ENCODE results near the gene MYH16.

MYH16 gene

GRCh38 chr7:99308461-99309074 lies 35.9 kb downstream of the MYH16 start:
- Histone ChIP-seq H3K9ac (ENCODE audit: low read length) (no peak overlapping the region), H3K18ac (ENCODE audit: low read length) (no peak overlapping the region), H4K91ac (ENCODE audit: low read depth, low read length) (no peak overlapping the region), H3K79me1 (ENCODE audit: low read length) (no peaks in the 10 kb centered on the region), H2BK120ac (ENCODE audit: insufficient read depth, low read length, poor library complexity) (no peak overlapping the region), H2AFZ (ENCODE audit: insufficient read depth, low read length, poor library complexity) (no peak overlapping the region), H2BK5ac (ENCODE audit: low read depth, low read length, poor library complexity) (no peak overlapping the region), H3K4ac (ENCODE audit: low read depth, low read length) (no peak overlapping the region), H3K4me1 (ENCODE audit: control insufficient read depth in 1 of 2, insufficient read depth in 2 of 2, low read length in 2 of 2) (peaks cover 3% of the 10 kb centered on the region in 2 experiments), H2AK5ac (ENCODE audit: low read length) (no peak overlapping the region), H3K9me3 (ENCODE audit: insufficient read depth, low read depth, low read length) (peaks cover 3% of the 10 kb centered on the region), H3K36me3 (ENCODE audit: control insufficient read depth in 1 of 2, insufficient read depth in 2 of 2, low read length in 2 of 2) (no peaks in the 10 kb centered on the region), H3K27me3 (ENCODE audit: insufficient read depth, low read length) (no peaks in the 10 kb centered on the region), H3K4me3 (ENCODE audit: low read depth, low read length) (no peak overlapping the region), H3K14ac (ENCODE audit: low read length) (no peak overlapping the region), H4K12ac (ENCODE audit: low read depth, low read length) (no peak overlapping the region), H3K27ac (ENCODE audit: low read depth, low read length) (no peak overlapping the region), H3K4me2 (ENCODE audit: low read length) (no peak overlapping the region), H2BK12ac (ENCODE audit: low read length) (no peak overlapping the region), H3K79me2 (ENCODE audit: control insufficient read depth, insufficient read depth, low read length, poor library complexity) (no peaks in the 10 kb centered on the region), H3K23ac (ENCODE audit: low read length) (no peak overlapping the region), H4K8ac (ENCODE audit: low read depth, low read length) (no peak overlapping the region)
- peak; percentile 21 to 33 for DNase-seq
- no CpG with 5 or more reads among the region's 7 CpGs for WGBS (ENCODE audit: extremely low coverage, insufficient coverage, insufficient read length)

DNA sequence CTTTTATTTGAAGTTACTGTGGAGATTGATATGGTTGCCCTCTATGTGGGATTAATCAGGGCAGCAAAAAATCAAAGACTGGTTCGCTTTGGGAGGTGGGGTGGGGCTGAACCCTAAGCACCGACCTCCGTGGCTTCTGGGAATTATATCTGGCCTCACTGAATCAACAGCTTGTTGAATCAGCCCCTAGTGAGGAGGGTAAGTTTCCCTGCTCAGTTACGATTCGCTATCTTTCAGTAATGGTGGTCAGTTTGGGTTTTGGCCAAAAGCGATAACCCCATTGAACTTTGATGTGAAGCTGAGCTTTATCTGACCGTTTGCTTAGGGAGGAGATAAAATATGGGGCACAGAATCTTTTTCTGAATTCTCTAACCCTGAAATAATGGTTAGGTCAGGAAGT lies 36.5 kb downstream of the MYH16 start:
- no peak overlapping the region for H3K27ac ChIP-seq (ENCODE audit: low read depth, low read length)
- H3K4ac ChIP-seq (ENCODE audit: low read depth, low read length) = no peak overlapping the region
- no peaks in the 10 kb centered on the region for H3K36me3 ChIP-seq (ENCODE audit: control insufficient read depth in 1 of 2, insufficient read depth in 2 of 2, low read length in 2 of 2)
- no peak overlapping the region for H3K4me3 ChIP-seq (ENCODE audit: low read depth, low read length)
- no peak overlapping the region for H4K91ac ChIP-seq (ENCODE audit: low read depth, low read length)
- no peak overlapping the region for H2BK12ac ChIP-seq (ENCODE audit: low read length)
- H3K23ac ChIP-seq (ENCODE audit: low read length) = no peak overlapping the region
- H3K79me2 ChIP-seq (ENCODE audit: control insufficient read depth, insufficient read depth, low read length, poor library complexity) = no peaks in the 10 kb centered on the region
- H3K18ac ChIP-seq (ENCODE audit: low read length) = no peak overlapping the region
- no peak overlapping the region for H3K14ac ChIP-seq (ENCODE audit: low read length)
- peaks cover 3% of the 10 kb centered on the region in 2 experiments for H3K4me1 ChIP-seq (ENCODE audit: control insufficient read depth in 1 of 2, insufficient read depth in 2 of 2, low read length in 2 of 2)
- H2BK5ac ChIP-seq (ENCODE audit: low read depth, low read length, poor library complexity) = no peak overlapping the region
- peaks cover 3% of the 10 kb centered on the region for H3K9me3 ChIP-seq (ENCODE audit: insufficient read depth, low read depth, low read length)
- H4K12ac ChIP-seq (ENCODE audit: low read depth, low read length) = no peak overlapping the region
- no peak for DNase-seq
- no peak overlapping the region for H2AK5ac ChIP-seq (ENCODE audit: low read length)
- no peaks in the 10 kb centered on the region for H3K27me3 ChIP-seq (ENCODE audit: insufficient read depth, low read length)
- no peak overlapping the region for H2AFZ ChIP-seq (ENCODE audit: insufficient read depth, low read length, poor library complexity)
- H3K79me1 ChIP-seq (ENCODE audit: low read length) = no peaks in the 10 kb centered on the region
- H3K4me2 ChIP-seq (ENCODE audit: low read length) = no peak overlapping the region
- no peak overlapping the region for H4K8ac ChIP-seq (ENCODE audit: low read depth, low read length)
- WGBS (ENCODE audit: extremely low coverage, insufficient coverage, insufficient read length) = no CpG with 5 or more reads among the region's 7 CpGs
- no peak overlapping the region for H3K9ac ChIP-seq (ENCODE audit: low read length)
- no peak overlapping the region for H2BK120ac ChIP-seq (ENCODE audit: insufficient read depth, low read length, poor library complexity)

DNA sequence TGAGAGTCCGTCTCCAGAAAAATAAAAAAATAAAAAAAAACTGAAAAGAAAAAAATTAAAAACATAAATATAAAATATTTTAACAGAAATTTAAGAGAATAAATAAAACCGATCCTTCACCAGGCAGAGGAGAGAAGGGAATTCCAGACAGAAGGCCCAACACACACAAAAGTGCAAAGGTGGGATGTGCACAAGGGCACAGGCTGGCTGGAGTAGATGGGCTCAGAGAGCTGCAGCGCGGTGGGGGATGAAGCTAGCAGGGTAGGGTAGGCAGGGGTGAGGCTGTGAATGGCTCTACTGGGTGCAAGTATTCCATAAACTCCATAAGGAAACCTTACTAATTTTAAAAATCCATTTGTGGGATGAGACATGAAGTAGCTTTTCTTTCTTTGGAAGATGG lies 37.4 kb downstream of the MYH16 start:
- peaks cover 3% of the 10 kb centered on the region for H3K9me3 ChIP-seq (ENCODE audit: insufficient read depth, low read depth, low read length)
- H4K8ac ChIP-seq (ENCODE audit: low read depth, low read length) = no peak overlapping the region
- peaks cover 3% of the 10 kb centered on the region in 2 experiments for H3K4me1 ChIP-seq (ENCODE audit: control insufficient read depth in 1 of 2, insufficient read depth in 2 of 2, low read length in 2 of 2)
- H3K27ac ChIP-seq (ENCODE audit: low read depth, low read length) = no peak overlapping the region
- H3K18ac ChIP-seq (ENCODE audit: low read length) = no peak overlapping the region
- no peak overlapping the region for H3K9ac ChIP-seq (ENCODE audit: low read length)
- H3K27me3 ChIP-seq (ENCODE audit: insufficient read depth, low read length) = no peaks in the 10 kb centered on the region
- no peak for DNase-seq
- H2AK5ac ChIP-seq (ENCODE audit: low read length) = no peak overlapping the region
- H4K12ac ChIP-seq (ENCODE audit: low read depth, low read length) = no peak overlapping the region
- H3K4me3 ChIP-seq (ENCODE audit: low read depth, low read length) = no peak overlapping the region
- no peak overlapping the region for H3K23ac ChIP-seq (ENCODE audit: low read length)
- no peak overlapping the region for H2BK120ac ChIP-seq (ENCODE audit: insufficient read depth, low read length, poor library complexity)
- H2BK5ac ChIP-seq (ENCODE audit: low read depth, low read length, poor library complexity) = no peak overlapping the region
- H3K36me3 ChIP-seq (ENCODE audit: control insufficient read depth in 1 of 2, insufficient read depth in 2 of 2, low read length in 2 of 2) = no peaks in the 10 kb centered on the region
- H4K91ac ChIP-seq (ENCODE audit: low read depth, low read length) = no peak overlapping the region
- no peak overlapping the region for H2BK12ac ChIP-seq (ENCODE audit: low read length)
- no peaks in the 10 kb centered on the region for H3K79me1 ChIP-seq (ENCODE audit: low read length)
- H3K14ac ChIP-seq (ENCODE audit: low read length) = no peak overlapping the region
- no peak overlapping the region for H3K4me2 ChIP-seq (ENCODE audit: low read length)
- WGBS (ENCODE audit: extremely low coverage, insufficient coverage, insufficient read length) = no CpG with 5 or more reads among the region's 4 CpGs
- no peaks in the 10 kb centered on the region for H3K79me2 ChIP-seq (ENCODE audit: control insufficient read depth, insufficient read depth, low read length, poor library complexity)
- no peak overlapping the region for H3K4ac ChIP-seq (ENCODE audit: low read depth, low read length)
- no peak overlapping the region for H2AFZ ChIP-seq (ENCODE audit: insufficient read depth, low read length, poor library complexity)

DNA sequence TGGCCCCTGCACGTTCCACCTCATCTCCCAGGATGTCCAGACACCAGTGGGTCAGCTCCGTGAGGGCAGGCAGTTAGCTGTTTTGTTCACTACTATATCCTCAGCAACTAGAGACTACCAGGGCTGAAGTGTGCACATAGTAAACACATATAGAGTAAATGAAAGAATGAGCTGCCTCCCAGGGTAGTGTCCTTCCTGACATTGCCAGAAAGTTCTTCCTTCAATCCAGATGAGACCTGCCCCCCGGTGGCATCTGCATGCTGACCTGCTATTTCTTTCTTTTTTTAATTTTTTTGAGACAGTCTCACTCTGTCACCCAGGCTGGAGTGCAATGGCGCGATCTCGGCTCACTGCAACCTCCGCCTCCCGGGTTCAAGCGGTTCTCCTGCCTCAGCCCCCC lies 39.1 kb downstream of the MYH16 start:
- no peak for DNase-seq
- peaks cover 2% of the 10 kb centered on the region for H3K9me3 ChIP-seq (ENCODE audit: insufficient read depth, low read depth, low read length)
- no peak overlapping the region for H2BK12ac ChIP-seq (ENCODE audit: low read length)
- no peak overlapping the region for H4K8ac ChIP-seq (ENCODE audit: low read depth, low read length)
- no peak overlapping the region for H2AFZ ChIP-seq (ENCODE audit: insufficient read depth, low read length, poor library complexity)
- H3K36me3 ChIP-seq (ENCODE audit: control insufficient read depth in 1 of 2, insufficient read depth in 2 of 2, low read length in 2 of 2) = no peaks in the 10 kb centered on the region
- H2BK5ac ChIP-seq (ENCODE audit: low read depth, low read length, poor library complexity) = no peak overlapping the region
- H2AK5ac ChIP-seq (ENCODE audit: low read length) = no peak overlapping the region
- H3K9ac ChIP-seq (ENCODE audit: low read length) = no peak overlapping the region
- H3K4me1 ChIP-seq (ENCODE audit: control insufficient read depth in 1 of 2, insufficient read depth in 2 of 2, low read length in 2 of 2) = no peaks in the 10 kb centered on the region
- no peak overlapping the region for H3K4me2 ChIP-seq (ENCODE audit: low read length)
- no peaks in the 10 kb centered on the region for H3K27me3 ChIP-seq (ENCODE audit: insufficient read depth, low read length)
- no peaks in the 10 kb centered on the region for H3K79me1 ChIP-seq (ENCODE audit: low read length)
- no CpG with 5 or more reads among the region's 9 CpGs for WGBS (ENCODE audit: extremely low coverage, insufficient coverage, insufficient read length)
- H3K4me3 ChIP-seq (ENCODE audit: low read depth, low read length) = no peak overlapping the region
- H3K79me2 ChIP-seq (ENCODE audit: control insufficient read depth, insufficient read depth, low read length, poor library complexity) = no peaks in the 10 kb centered on the region
- no peak overlapping the region for H2BK120ac ChIP-seq (ENCODE audit: insufficient read depth, low read length, poor library complexity)
- no peak overlapping the region for H3K23ac ChIP-seq (ENCODE audit: low read length)
- H3K18ac ChIP-seq (ENCODE audit: low read length) = no peak overlapping the region
- H3K27ac ChIP-seq (ENCODE audit: low read depth, low read length) = no peak overlapping the region
- no peak overlapping the region for H3K14ac ChIP-seq (ENCODE audit: low read length)
- H4K12ac ChIP-seq (ENCODE audit: low read depth, low read length) = no peak overlapping the region
- H3K4ac ChIP-seq (ENCODE audit: low read depth, low read length) = no peak overlapping the region
- H4K91ac ChIP-seq (ENCODE audit: low read depth, low read length) = no peak overlapping the region
